TTC549 (cell line): Measurements from ENCODE around the gene CRHR2.

Experiments used
- FAIRE-seq: peaks from 2 replicates; lab custom pipeline; 2012; peaks lifted over from hg19 to GRCh38; lab: Jason Lieb, UNC

CRHR2 gene

GRCh38 chr7:30706908-30707307, 24.7 kb upstream of the CRHR2 start:
- no peak for FAIRE-seq

GRCh38 chr7:30706316-30706715, 24.1 kb upstream of the CRHR2 start:
- no peak for FAIRE-seq

- no peak for FAIRE-seq
Measured at GRCh38 chr7:30705596-30705995, 23.3 kb upstream of the CRHR2 start.

GRCh38 chr7:30705008-30705407, 22.8 kb upstream of the CRHR2 start:
- no peak for FAIRE-seq

- no peak for FAIRE-seq
Measured at GRCh38 chr7:30703756-30704155, 21.5 kb upstream of the CRHR2 start.

- FAIRE-seq, result no peak
Measured at GRCh38 chr7:30702200-30702599, 19.9 kb upstream of the CRHR2 start.

- no peak for FAIRE-seq
Measured at GRCh38 chr7:30700941-30701340, 18.7 kb upstream of the CRHR2 start.

GRCh38 chr7:30699706-30700495, 17.6 kb upstream of the CRHR2 start:
- FAIRE-seq, result no peak

- no peak for FAIRE-seq
Measured at GRCh38 chr7:30698481-30698880, 16.2 kb upstream of the CRHR2 start.

GRCh38 chr7:30697719-30698460, 15.6 kb upstream of the CRHR2 start:
- FAIRE-seq, result no peak

GRCh38 chr7:30694774-30695721, 12.8 kb upstream of the CRHR2 start:
- FAIRE-seq, result no peak

- FAIRE-seq, result no peak
Measured at GRCh38 chr7:30694218-30694745, 12.0 kb upstream of the CRHR2 start.

GRCh38 chr7:30692882-30693281, 10.6 kb upstream of the CRHR2 start:
- no peak for FAIRE-seq

- FAIRE-seq, result no peak
Measured at GRCh38 chr7:30692438-30692837, 10.2 kb upstream of the CRHR2 start.

GRCh38 chr7:30690011-30690410, 7.8 kb upstream of the CRHR2 start:
- no peak for FAIRE-seq

GRCh38 chr7:30688718-30689221, 6.5 kb upstream of the CRHR2 start:
- no peak for FAIRE-seq

- no peak for FAIRE-seq
Measured at GRCh38 chr7:30687604-30688003, 5.3 kb upstream of the CRHR2 start.

GRCh38 chr7:30684351-30684750, 2.1 kb upstream of the CRHR2 start:
- FAIRE-seq, result no peak

GRCh38 chr7:30683816-30684215, 1.6 kb upstream of the CRHR2 start:
- no peak for FAIRE-seq

GRCh38 chr7:30683306-30683705, 1.1 kb upstream of the CRHR2 start:
- FAIRE-seq, result no peak

GRCh38 chr7:30681815-30682211, 443 bp downstream of the CRHR2 start:
- FAIRE-seq, result no peak

- no peak for FAIRE-seq
Measured at GRCh38 chr7:30681331-30681797, 892 bp downstream of the CRHR2 start.
